LNCAP (cell line): ENCODE measurements around the gene MEN1.

Experiments
- CTCF ChIP-seq: fragments of 450-650 bp; IDR thresholded peaks from 2 replicates; pipeline ENCODE4 v1.5.1; 2017; ENCODE audit warnings: mild to moderate bottlenecking

The MEN1 gene

GRCh38 chr11:64817476-64817875 lies 7.1 kb upstream of the MEN1 start:
- TF ChIP-seq CTCF = no peak

- TF ChIP-seq CTCF = no peak
These were observed 4.4 kb upstream of the MEN1 start for GRCh38 chr11:64814712-64815187.

- no peak for TF ChIP-seq CTCF
These were observed 3.5 kb upstream of the MEN1 start for GRCh38 chr11:64813826-64814225.

- TF ChIP-seq CTCF = no peak
These were observed 531 bp upstream of the MEN1 start for GRCh38 chr11:64810891-64811272.

GRCh38 chr11:64809781-64810241 lies 540 bp downstream of the MEN1 start:
- no peak for TF ChIP-seq CTCF

- no peak for TF ChIP-seq CTCF
These were observed 4.9 kb downstream of the MEN1 start for GRCh38 chr11:64805481-64805880.

- TF ChIP-seq CTCF = no peak
These were observed 5.8 kb downstream of the MEN1 start for GRCh38 chr11:64804346-64805210.
